HG03280 (cell line): Measurements from ENCODE around the gene NECTIN4.
"Not testable (repeated sequence)": the region's sequence is repeated elsewhere in the genome, so short reads cannot be mapped to it uniquely, and the experiment has no call there.

Source experiments
- ATAC-seq: cut with Tn5 transposase; IDR thresholded peaks from one replicate; pipeline ENCODE4 v1.9.1; 2021; ENCODE audit warnings: mild to moderate bottlenecking, moderate library complexity; ENCODE audit not compliant: unreplicated experiment

The NECTIN4 gene

GRCh38 chr1:161089251-161089924 lies at the start of gene NECTIN4:
Gene NECTIN4 (minus strand): TSS chr1:161089558. CDS start chr1:161089296, 262 bp downstream.
- no peak for ATAC-seq

- ATAC-seq, result no peak
Measured at GRCh38 chr1:161138431-161138830, 49.1 kb upstream of the NECTIN4 start.

GRCh38 chr1:161137881-161138280 lies 48.5 kb upstream of the NECTIN4 start:
- no peak for ATAC-seq

GRCh38 chr1:161133220-161133740 lies 43.9 kb upstream of the NECTIN4 start:
- ATAC-seq, result no peak

- ATAC-seq, result peak; percentile 93
Measured at GRCh38 chr1:161132410-161133219, 43.3 kb upstream of the NECTIN4 start, which contains the start of gene DEDD. Gene DEDD (minus strand): TSS chr1:161132667. CDS start chr1:161124462, 8,205 bp downstream.

GRCh38 chr1:161131523-161132409 lies 42.4 kb upstream of the NECTIN4 start:
- no peak for ATAC-seq

GRCh38 chr1:161130266-161130665 lies 40.9 kb upstream of the NECTIN4 start:
- ATAC-seq, result no peak

GRCh38 chr1:161128591-161129420 lies 39.4 kb upstream of the NECTIN4 start:
- no peak for ATAC-seq

- no peak for ATAC-seq
Measured at GRCh38 chr1:161127649-161128048, 38.3 kb upstream of the NECTIN4 start.

GRCh38 chr1:161122967-161123366 lies 33.6 kb upstream of the NECTIN4 start:
- ATAC-seq, result no peak

- ATAC-seq, result no peak
Measured at GRCh38 chr1:161121834-161122233, 32.5 kb upstream of the NECTIN4 start.

- ATAC-seq, result no peak
Measured at GRCh38 chr1:161121042-161121650, 31.8 kb upstream of the NECTIN4 start.

GRCh38 chr1:161119092-161119903 lies 29.9 kb upstream of the NECTIN4 start:
- no peak for ATAC-seq

- peak; percentile 83 for ATAC-seq
Measured at GRCh38 chr1:161117759-161118581, 28.6 kb upstream of the NECTIN4 start, which contains the start of the genes NIT1 and PFDN2. Gene NIT1 (plus strand): TSS chr1:161118105. CDS start chr1:161118177, 72 bp downstream. Gene PFDN2 (minus strand): TSS chr1:161118037. CDS start chr1:161118026, 11 bp downstream.

- not testable (repeated sequence) for ATAC-seq
Measured at GRCh38 chr1:161115961-161116360, 26.6 kb upstream of the NECTIN4 start.

GRCh38 chr1:161115132-161115711 lies 25.9 kb upstream of the NECTIN4 start:
- ATAC-seq, result no peak

GRCh38 chr1:161114556-161114955 lies 25.2 kb upstream of the NECTIN4 start:
- ATAC-seq, result no peak
